ENCODE measurements around the gene C16orf74. TPM values are rescaled to one million over a fixed set of nuclear protein-coding genes. Genes with fewer than 3 reads are reported as not detected.
A peak's percentile ranks its signal among the peaks of the same experiment; 100 is the strongest.

The C16orf74 gene
- total RNA-seq, 2 donors from 2014 or later = 1.2 TPM; not detected in 1

DNA sequence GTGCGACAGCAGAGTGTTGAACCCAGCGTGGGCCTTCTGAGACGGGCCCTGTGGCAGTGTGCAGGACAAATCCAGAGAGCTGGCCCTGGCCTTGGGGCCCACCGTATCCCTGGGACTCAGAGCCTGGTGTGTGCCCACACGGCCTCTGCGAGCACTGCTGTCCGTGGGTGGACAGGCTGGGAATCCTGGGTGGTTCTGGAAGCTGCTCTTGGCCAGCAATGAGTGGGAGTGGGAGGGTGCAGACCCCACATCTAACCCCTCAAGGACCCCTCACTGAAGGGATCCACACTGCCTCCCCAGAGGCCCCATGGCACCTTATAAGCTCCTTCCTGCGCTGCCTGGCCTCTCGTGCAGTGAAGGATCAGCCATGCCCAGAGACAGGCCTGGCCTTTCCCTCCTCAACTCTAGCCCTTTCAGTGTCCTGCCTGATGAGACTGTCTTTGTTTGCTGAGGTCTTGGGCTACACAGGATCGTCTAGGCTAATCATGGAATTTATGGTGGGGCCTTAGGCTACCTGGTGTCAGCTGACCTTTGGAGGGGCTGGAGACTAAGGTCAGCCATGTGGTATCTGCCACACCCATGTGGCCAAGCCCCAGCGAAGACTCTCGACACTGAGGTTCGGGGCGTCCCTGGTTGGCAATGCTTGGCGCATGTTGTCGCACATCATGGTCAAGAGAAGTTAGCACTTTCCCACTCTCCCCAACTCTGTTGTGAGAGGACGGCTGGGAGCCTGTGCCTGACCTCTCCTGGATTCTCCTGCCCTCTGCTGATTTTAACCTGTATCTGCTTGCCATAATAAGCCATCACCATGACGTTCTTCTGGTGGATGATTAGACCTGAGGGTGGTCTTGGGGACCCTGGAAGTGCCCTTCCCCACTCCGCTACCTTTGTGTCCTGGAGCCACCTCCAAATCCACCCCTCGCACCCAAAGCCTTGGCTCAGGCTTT lies 45.7 kb downstream of the C16orf74 start:
- Mint-ChIP-seq H3K27ac (no peak overlapping the region), H3K27me3 (ENCODE audit: low read depth) (no peaks in the 10 kb centered on the region), H3K36me3 (ENCODE audit: insufficient read depth in 2 of 2) (no peaks in the 10 kb centered on the region), H3K9me3 (peaks cover 0 to 3% of the 10 kb centered on the region in 2 donors), H3K4me1 (ENCODE audit: low read depth) (no peaks in the 10 kb centered on the region), H3K4me3 (no peak overlapping the region)
- ATAC-seq (replicated peaks in 1 of 2) = no peak
- DNase-seq = no peak

- Mint-ChIP-seq H3K4me3 (no peak overlapping the region), H3K27me3 (ENCODE audit: low read depth) (no peaks in the 10 kb centered on the region), H3K27ac (no peak overlapping the region), H3K4me1 (ENCODE audit: low read depth) (no peaks in the 10 kb centered on the region), H3K9me3 (peaks cover 0 to 3% of the 10 kb centered on the region in 2 donors), H3K36me3 (ENCODE audit: insufficient read depth in 2 of 2) (no peaks in the 10 kb centered on the region)
- no peak for DNase-seq
- no peak for ATAC-seq (replicated peaks in 1 of 2)
Observed at GRCh38 chr16:85704011-85704410, 46.9 kb downstream of the C16orf74 start.

GRCh38 chr16:85699628-85700027 lies 51.3 kb downstream of the C16orf74 start:
- ATAC-seq (replicated peaks in 1 of 2) (no peak), DNase-seq (no peak)
- Mint-ChIP-seq H3K27ac (no peak overlapping the region), H3K27me3 (ENCODE audit: low read depth) (peaks cover 8% of the 10 kb centered on the region), H3K36me3 (ENCODE audit: insufficient read depth in 2 of 2) (no peaks in the 10 kb centered on the region), H3K4me3 (no peak overlapping the region), H3K4me1 (ENCODE audit: low read depth) (no peaks in the 10 kb centered on the region), H3K9me3 (peaks cover 0 to 1% of the 10 kb centered on the region in 2 donors)

GRCh38 chr16:85698935-85699558 lies 51.8 kb downstream of the C16orf74 start:
- H3K27ac Mint-ChIP-seq = no peak overlapping the region
- no peaks in the 10 kb centered on the region for H3K4me1 Mint-ChIP-seq (ENCODE audit: low read depth)
- H3K4me3 Mint-ChIP-seq = no peak overlapping the region
- no peak for DNase-seq
- peaks cover 0 to 1% of the 10 kb centered on the region in 2 donors for H3K9me3 Mint-ChIP-seq
- H3K36me3 Mint-ChIP-seq (ENCODE audit: insufficient read depth in 2 of 2) = no peaks in the 10 kb centered on the region
- peaks cover 8% of the 10 kb centered on the region for H3K27me3 Mint-ChIP-seq (ENCODE audit: low read depth)
- ATAC-seq (replicated peaks in 1 of 2) = no peak

- Mint-ChIP-seq H3K9me3 (peaks cover 0 to 1% of the 10 kb centered on the region in 2 donors), H3K4me1 (ENCODE audit: low read depth) (no peaks in the 10 kb centered on the region)
- ATAC-seq (replicated peaks in 1 of 2) = no peak
Observed at GRCh38 chr16:85698459-85698891, 52.4 kb downstream of the C16orf74 start.

GRCh38 chr16:85697431-85697830 lies 53.5 kb downstream of the C16orf74 start:
- H3K27me3 Mint-ChIP-seq (ENCODE audit: low read depth) = peaks cover 8% of the 10 kb centered on the region
- no peak for ATAC-seq (replicated peaks in 1 of 2)
- no peaks in the 10 kb centered on the region for H3K4me1 Mint-ChIP-seq (ENCODE audit: low read depth)
- H3K36me3 Mint-ChIP-seq (ENCODE audit: insufficient read depth in 2 of 2) = no peaks in the 10 kb centered on the region
- no peak overlapping the region for H3K4me3 Mint-ChIP-seq
- no peak for DNase-seq
- H3K9me3 Mint-ChIP-seq = peaks cover 0 to 1% of the 10 kb centered on the region in 2 donors
- H3K27ac Mint-ChIP-seq = no peak overlapping the region

More at GRCh38 chr16:85698459-85698891, 52.4 kb downstream of the C16orf74 start:
- Mint-ChIP-seq H3K36me3 (ENCODE audit: insufficient read depth in 2 of 2) (no peaks in the 10 kb centered on the region), H3K27ac (no peak overlapping the region), H3K4me3 (no peak overlapping the region), H3K27me3 (ENCODE audit: low read depth) (peaks cover 8% of the 10 kb centered on the region)
- no peak for DNase-seq

GRCh38 chr16:85696781-85697180 lies 54.1 kb downstream of the C16orf74 start:
- Mint-ChIP-seq H3K4me1 (ENCODE audit: low read depth) (no peaks in the 10 kb centered on the region), H3K27ac (no peak overlapping the region), H3K9me3 (no peaks in the 10 kb centered on the region), H3K4me3 (no peak overlapping the region), H3K36me3 (ENCODE audit: insufficient read depth in 2 of 2) (no peaks in the 10 kb centered on the region), H3K27me3 (ENCODE audit: low read depth) (peaks cover 8% of the 10 kb centered on the region)
- DNase-seq (no peak), ATAC-seq (replicated peaks in 1 of 2) (no peak)

- Mint-ChIP-seq H3K27me3 (ENCODE audit: low read depth) (peaks cover 12% of the 10 kb centered on the region), H3K4me1 (ENCODE audit: low read depth) (no peaks in the 10 kb centered on the region), H3K36me3 (ENCODE audit: insufficient read depth in 2 of 2) (no peaks in the 10 kb centered on the region), H3K9me3 (no peaks in the 10 kb centered on the region), H3K27ac (no peak overlapping the region), H3K4me3 (no peak overlapping the region)
- no peak for ATAC-seq (replicated peaks in 1 of 2)
- no peak for DNase-seq
Observed at GRCh38 chr16:85695196-85696128, 55.4 kb downstream of the C16orf74 start.

GRCh38 chr16:85690469-85691064 lies 60.3 kb downstream of the C16orf74 start:
- no peaks in the 10 kb centered on the region for H3K9me3 Mint-ChIP-seq
- H3K4me3 Mint-ChIP-seq = no peak overlapping the region
- peaks cover 2 to 10% of the 10 kb centered on the region in 2 donors for H3K36me3 Mint-ChIP-seq (ENCODE audit: insufficient read depth in 2 of 2)
- DNase-seq (no peak), ATAC-seq (replicated peaks in 1 of 2) (no peak)
- peaks cover 9% of the 10 kb centered on the region for H3K27me3 Mint-ChIP-seq (ENCODE audit: low read depth)
- H3K4me1 Mint-ChIP-seq (ENCODE audit: low read depth) = peaks cover 22% of the 10 kb centered on the region
- no peak overlapping the region for H3K27ac Mint-ChIP-seq

- H3K9me3 Mint-ChIP-seq = no peaks in the 10 kb centered on the region
- H3K27me3 Mint-ChIP-seq (ENCODE audit: low read depth) = peaks cover 9% of the 10 kb centered on the region
- no peak overlapping the region for H3K27ac Mint-ChIP-seq
- H3K36me3 Mint-ChIP-seq (ENCODE audit: insufficient read depth in 2 of 2) = peaks cover 2 to 10% of the 10 kb centered on the region in 2 donors
- ATAC-seq (replicated peaks in 1 of 2) (no peak), DNase-seq (no peak)
- H3K4me3 Mint-ChIP-seq = peak overlapping the region in 1 of 2 donors; percentile 10
- peaks cover 22% of the 10 kb centered on the region for H3K4me1 Mint-ChIP-seq (ENCODE audit: low read depth)
Observed at GRCh38 chr16:85689950-85690320, 61.0 kb downstream of the C16orf74 start.

DNA sequence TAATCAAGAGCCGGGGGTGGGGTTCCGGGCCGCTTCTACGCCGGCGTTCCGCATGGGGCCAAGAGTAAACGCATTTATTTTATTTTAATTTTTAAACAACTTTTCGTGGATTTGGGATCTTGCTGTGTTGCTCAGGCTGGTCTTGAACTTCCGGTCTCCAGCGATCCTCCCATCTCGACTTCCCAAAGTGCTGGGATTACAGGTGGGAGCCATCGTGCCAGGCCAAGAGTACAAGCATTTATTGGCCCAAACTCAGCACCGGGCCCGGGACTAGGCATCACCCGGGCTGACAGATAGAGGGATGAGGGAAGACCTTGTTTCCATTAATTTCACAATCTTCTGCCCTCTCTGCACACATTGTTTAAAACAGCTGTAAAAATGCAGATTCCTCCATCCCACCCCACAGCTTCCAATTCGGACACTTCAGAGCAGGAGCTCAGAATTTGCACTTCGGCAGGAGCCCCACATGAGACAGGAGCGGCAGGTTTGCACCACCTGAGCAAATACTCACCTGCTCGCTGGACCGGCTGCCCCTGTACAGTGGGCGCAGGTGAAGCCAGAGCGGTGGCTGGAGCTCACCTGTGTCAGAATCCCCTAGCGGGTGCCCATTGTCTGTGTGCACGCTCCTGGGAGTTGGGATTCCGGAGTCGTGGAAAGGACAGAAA lies 61.5 kb downstream of the C16orf74 start:
- Mint-ChIP-seq H3K27ac (no peak overlapping the region), H3K27me3 (ENCODE audit: low read depth) (peaks cover 9% of the 10 kb centered on the region), H3K4me3 (peak overlapping the region; percentile 70 to 73), H3K36me3 (ENCODE audit: insufficient read depth in 2 of 2) (peaks cover 2 to 10% of the 10 kb centered on the region in 2 donors), H3K4me1 (ENCODE audit: low read depth) (peaks cover 22% of the 10 kb centered on the region), H3K9me3 (no peaks in the 10 kb centered on the region)
- no peak for ATAC-seq (replicated peaks in 1 of 2)
- DNase-seq = no peak
